Stomach smooth muscle (tissue), 2 donors: ENCODE results near the gene ACER1.
A peak's percentile ranks its signal among the peaks of the same experiment; 100 is the strongest.

Source experiments
- H3K27ac ChIP-seq: one replicate; pipeline ENCODE4 v1.7.0; 2013; ENCODE audit warnings: mild to moderate bottlenecking, low read length, inconsistent platforms
- H3K27me3 ChIP-seq, 2 donors: one replicate each; pipeline ENCODE4 v1.7.0; 2013; ENCODE audit warnings: low read length in 2 of 2; ENCODE audit not compliant: insufficient read depth in 2 of 2, control insufficient read depth in 1 of 2
- H3K36me3 ChIP-seq, 2 donors: one replicate each; pipeline ENCODE4 v1.7.0; 2013; ENCODE audit warnings: low read length in 2 of 2; ENCODE audit not compliant: control insufficient read depth in 2 of 2, insufficient read depth in 2 of 2
- H3K4me1 ChIP-seq: one replicate; pipeline ENCODE4 v1.7.0; 2013; ENCODE audit warnings: low read length; ENCODE audit not compliant: control insufficient read depth, insufficient read depth
- H3K4me3 ChIP-seq, 2 donors: one replicate each; pipeline ENCODE4 v1.7.0; 2013; ENCODE audit warnings: low read length in 2 of 2
- H3K9ac ChIP-seq, 2 donors: one replicate each; pipeline ENCODE4 v1.7.0; 2013; ENCODE audit warnings: low read length in 2 of 2, mild to moderate bottlenecking in 1 of 2
- H3K9me3 ChIP-seq, 2 donors: one replicate each; pipeline ENCODE4 v1.7.0; 2013; ENCODE audit warnings: low read length in 2 of 2; ENCODE audit not compliant: control insufficient read depth in 2 of 2
- donor health status: healthy.
- donor health status: Pancreatic carcinoma.

The ACER1 gene

GRCh38 chr19:6274756-6275155 lies 58.7 kb downstream of the ACER1 start:
- H3K36me3 ChIP-seq: peaks cover 3 to 8% of the 10 kb centered on the region in 2 donors
- H3K4me1 ChIP-seq: peaks cover 90% of the 10 kb centered on the region
- peak overlapping the region in 1 of 2 donors; percentile 77 for H3K9ac ChIP-seq
- peak overlapping the region; percentile 94 for H3K27ac ChIP-seq
- no peaks in the 10 kb centered on the region for H3K9me3 ChIP-seq
- no peaks in the 10 kb centered on the region for H3K27me3 ChIP-seq
- peak overlapping the region in 1 of 2 donors; percentile 65 for H3K4me3 ChIP-seq

- no peaks in the 10 kb centered on the region for H3K9me3 ChIP-seq
- H3K9ac ChIP-seq: peak overlapping the region; percentile 62 to 77
- no peaks in the 10 kb centered on the region for H3K27me3 ChIP-seq
- peaks cover 88% of the 10 kb centered on the region for H3K4me1 ChIP-seq
- peak overlapping the region; percentile 52 to 65 for H3K4me3 ChIP-seq
- peaks cover 5 to 16% of the 10 kb centered on the region in 2 donors for H3K36me3 ChIP-seq
- peak overlapping the region; percentile 94 for H3K27ac ChIP-seq
Measured at GRCh38 chr19:6273701-6274601, 59.5 kb downstream of the ACER1 start.

DNA sequence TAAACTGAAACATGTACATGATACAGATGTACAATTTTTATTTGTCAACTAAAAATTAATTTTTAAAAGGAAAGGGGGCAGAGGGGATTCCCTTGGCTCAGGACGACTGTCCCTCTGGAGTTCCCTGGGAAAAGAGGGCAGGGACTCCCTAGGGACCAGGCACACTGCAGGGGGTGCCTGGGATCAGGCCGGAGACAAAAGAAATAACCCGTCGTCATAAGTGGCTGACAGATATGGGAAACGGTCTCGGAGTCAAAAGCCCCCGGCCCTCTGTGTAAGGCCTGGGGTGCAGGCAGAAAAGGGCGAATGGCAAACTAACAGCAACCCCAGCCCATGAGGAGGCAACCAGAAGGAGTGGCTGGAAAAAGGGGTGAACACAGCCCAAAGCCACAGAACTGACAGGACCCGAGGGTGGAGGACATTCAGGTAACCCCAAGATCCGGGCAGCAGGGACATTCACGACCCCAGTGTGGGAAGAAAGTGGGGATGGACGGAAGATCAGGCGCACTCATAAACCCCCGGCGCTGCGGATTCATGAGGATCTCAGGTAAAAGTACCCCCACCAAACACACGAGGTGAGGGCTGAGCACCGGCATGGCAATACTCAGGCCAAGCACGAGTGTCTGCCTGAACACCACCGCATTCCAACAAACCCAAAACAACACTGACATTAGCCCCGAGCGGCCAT lies 60.4 kb downstream of the ACER1 start:
- Histone ChIP-seq H3K27ac (peak overlapping the region; percentile 94), H3K4me3 (peak overlapping the region; percentile 40 to 65), H3K4me1 (peaks cover 82% of the 10 kb centered on the region), H3K27me3 (no peaks in the 10 kb centered on the region), H3K9ac (peak overlapping the region; percentile 62 to 77), H3K9me3 (no peaks in the 10 kb centered on the region), H3K36me3 (peaks cover 5 to 16% of the 10 kb centered on the region in 2 donors)

- H3K27me3 ChIP-seq: no peaks in the 10 kb centered on the region
- H3K9ac ChIP-seq: peak overlapping the region; percentile 55 to 77
- H3K27ac ChIP-seq: peak overlapping the region; percentile 94
- peaks cover 9 to 16% of the 10 kb centered on the region in 2 donors for H3K36me3 ChIP-seq
- H3K4me1 ChIP-seq: peaks cover 80% of the 10 kb centered on the region
- H3K4me3 ChIP-seq: peak overlapping the region; percentile 38 to 67
- no peaks in the 10 kb centered on the region for H3K9me3 ChIP-seq
Measured at GRCh38 chr19:6272411-6272791, 61.0 kb downstream of the ACER1 start.

GRCh38 chr19:6271721-6272410 lies 61.5 kb downstream of the ACER1 start:
- H3K36me3 ChIP-seq: peaks cover 10 to 16% of the 10 kb centered on the region in 2 donors
- H3K4me3 ChIP-seq: peak overlapping the region; percentile 38 to 67
- no peaks in the 10 kb centered on the region for H3K27me3 ChIP-seq
- H3K9me3 ChIP-seq: no peaks in the 10 kb centered on the region
- peaks cover 75% of the 10 kb centered on the region for H3K4me1 ChIP-seq
- H3K27ac ChIP-seq: peak overlapping the region; percentile 94
- H3K9ac ChIP-seq: peak overlapping the region; percentile 55 to 77

DNA sequence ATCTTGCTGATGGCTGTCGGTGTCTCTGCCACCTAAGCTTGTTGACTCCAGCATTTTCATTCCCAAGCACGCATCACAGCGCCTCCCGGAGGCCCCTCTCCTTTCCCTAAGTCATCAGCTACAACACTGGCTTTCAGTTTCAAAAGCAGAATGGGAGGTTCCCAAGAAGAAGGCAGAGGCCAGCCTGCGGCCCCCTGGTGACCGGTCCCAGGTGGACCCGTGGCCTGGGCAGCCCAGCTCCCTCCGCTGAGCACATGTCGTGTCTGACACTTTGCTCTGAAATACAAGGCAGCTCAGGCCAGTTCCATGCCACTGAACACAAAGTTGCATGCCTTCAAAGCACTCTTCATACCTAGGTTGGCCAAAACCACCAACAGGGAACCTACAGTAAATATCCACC lies 62.2 kb downstream of the ACER1 start:
- Histone ChIP-seq H3K4me3 (peak overlapping the region; percentile 38 to 67), H3K27me3 (no peaks in the 10 kb centered on the region), H3K27ac (peak overlapping the region; percentile 94), H3K36me3 (peaks cover 10 to 16% of the 10 kb centered on the region in 2 donors), H3K9me3 (no peaks in the 10 kb centered on the region), H3K4me1 (peaks cover 69% of the 10 kb centered on the region), H3K9ac (peak overlapping the region; percentile 47 to 77)

GRCh38 chr19:6270822-6271221 lies 62.6 kb downstream of the ACER1 start:
- Histone ChIP-seq H3K4me1 (peaks cover 65% of the 10 kb centered on the region), H3K27ac (peak overlapping the region; percentile 94), H3K9ac (peak overlapping the region; percentile 47 to 77), H3K4me3 (peak overlapping the region; percentile 38 to 67), H3K27me3 (no peaks in the 10 kb centered on the region), H3K9me3 (no peaks in the 10 kb centered on the region), H3K36me3 (peaks cover 10 to 16% of the 10 kb centered on the region in 2 donors)

DNA sequence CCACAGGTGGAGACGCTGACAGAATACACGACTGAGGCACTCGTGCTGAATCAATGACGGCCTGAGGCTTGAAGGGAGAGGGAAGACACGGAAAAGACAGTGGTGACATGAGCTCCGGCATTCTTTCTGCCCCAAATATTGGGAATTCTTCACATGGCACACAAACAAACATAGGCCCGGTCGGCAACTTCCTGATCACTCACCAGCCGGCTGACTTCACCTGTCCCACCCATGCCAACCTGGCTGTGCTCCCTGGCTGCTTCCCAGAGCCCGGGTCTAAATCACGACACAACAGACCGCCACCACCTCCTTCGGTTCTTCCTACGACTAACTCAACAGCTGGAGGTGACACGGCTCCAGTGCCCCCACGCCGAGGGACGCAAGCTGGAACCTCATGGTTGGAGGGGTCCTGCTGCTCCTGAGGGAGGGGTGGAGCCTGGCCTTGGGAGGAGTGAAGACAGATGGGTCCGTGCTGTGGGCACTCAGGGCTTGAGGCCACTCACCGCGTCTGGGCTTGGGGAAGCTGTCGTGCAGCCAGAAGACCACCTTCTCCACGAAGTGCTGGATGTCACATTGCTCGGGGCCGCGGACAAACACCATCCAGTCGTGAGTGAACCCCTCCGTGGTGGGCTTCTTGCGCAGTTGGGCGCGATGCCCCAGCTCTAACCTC lies 63.2 kb downstream of the ACER1 start:
- Histone ChIP-seq H3K4me3 (no peak overlapping the region), H3K27me3 (no peaks in the 10 kb centered on the region), H3K9ac (no peak overlapping the region), H3K27ac (peak overlapping the region; percentile 94), H3K9me3 (no peaks in the 10 kb centered on the region), H3K36me3 (peaks cover 10 to 16% of the 10 kb centered on the region in 2 donors), H3K4me1 (peaks cover 59% of the 10 kb centered on the region)

DNA sequence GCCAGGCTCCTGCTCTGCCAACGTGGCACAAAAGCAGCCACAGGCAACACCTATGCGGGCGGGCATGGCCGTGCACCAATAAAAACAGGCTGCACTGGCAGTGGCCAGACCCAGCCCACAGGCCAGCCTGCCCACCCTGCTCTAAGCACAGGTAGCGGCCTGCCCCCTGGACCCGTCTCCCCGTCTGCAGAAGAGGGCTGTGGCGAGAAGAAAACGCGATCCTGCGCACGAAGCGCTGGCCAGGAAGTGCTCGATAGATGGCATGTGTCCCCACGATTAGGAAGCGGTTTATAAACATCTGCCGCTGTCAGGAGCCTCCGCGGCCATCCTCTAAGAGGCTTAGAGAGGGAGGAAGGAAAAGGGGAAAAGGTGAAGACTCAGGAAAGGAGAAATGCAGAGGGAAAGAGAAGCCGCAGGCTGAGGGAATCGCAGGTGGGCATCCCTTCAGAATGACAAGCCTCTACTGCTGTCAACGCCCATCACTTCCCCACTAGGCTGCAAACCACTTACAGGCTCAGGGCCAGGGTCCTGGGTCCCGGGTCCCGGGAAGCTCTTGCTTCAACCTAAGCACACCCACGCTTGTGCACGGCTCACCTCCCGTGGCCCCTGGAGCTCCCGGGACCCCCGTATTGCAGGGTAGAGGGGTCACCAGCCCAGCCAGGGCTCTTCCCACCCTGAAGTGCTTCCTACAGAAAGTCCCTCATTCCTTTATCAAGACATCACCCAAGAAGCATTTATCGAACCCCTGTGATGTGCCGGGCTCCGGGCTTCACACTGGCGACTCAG lies 64.1 kb downstream of the ACER1 start:
- Histone ChIP-seq H3K4me3 (no peak overlapping the region), H3K27me3 (no peaks in the 10 kb centered on the region), H3K4me1 (peaks cover 50% of the 10 kb centered on the region), H3K36me3 (peaks cover 10 to 16% of the 10 kb centered on the region in 2 donors), H3K9ac (no peak overlapping the region), H3K9me3 (no peaks in the 10 kb centered on the region), H3K27ac (no peak overlapping the region)
